Measurements from ENCODE around the gene UBAC1.
A peak's percentile ranks its signal among the peaks of the same experiment; 100 is the strongest.

Gene UBAC1

GRCh38 chr9:135891027-135891631 lies 70.0 kb downstream of the UBAC1 start:
- DNase-seq, result no peak

GRCh38 chr9:135890190-135891026 lies 70.8 kb downstream of the UBAC1 start:
- no peak for DNase-seq

- no peak for DNase-seq
These were observed 71.5 kb downstream of the UBAC1 start for GRCh38 chr9:135889564-135890189.

GRCh38 chr9:135888766-135889394 lies 72.3 kb downstream of the UBAC1 start:
- no peak for DNase-seq

- DNase-seq, result no peak
These were observed 72.9 kb downstream of the UBAC1 start for GRCh38 chr9:135888126-135888765.

- no peak for DNase-seq
These were observed 73.6 kb downstream of the UBAC1 start for GRCh38 chr9:135887585-135888050.

- DNase-seq, result no peak
These were observed 74.1 kb downstream of the UBAC1 start for GRCh38 chr9:135887021-135887507.

GRCh38 chr9:135886147-135886981 lies 74.8 kb downstream of the UBAC1 start:
- peak; percentile 51 for DNase-seq

- peak; percentile 41 for DNase-seq
These were observed 75.9 kb downstream of the UBAC1 start for GRCh38 chr9:135885100-135885853.

GRCh38 chr9:135884328-135885035 lies 76.7 kb downstream of the UBAC1 start:
- no peak for DNase-seq

- DNase-seq, result no peak
These were observed 77.6 kb downstream of the UBAC1 start for GRCh38 chr9:135883410-135884089.
